Measurements from ENCODE around the gene ST3GAL4.

- TF ChIP-seq, protein P1, sequence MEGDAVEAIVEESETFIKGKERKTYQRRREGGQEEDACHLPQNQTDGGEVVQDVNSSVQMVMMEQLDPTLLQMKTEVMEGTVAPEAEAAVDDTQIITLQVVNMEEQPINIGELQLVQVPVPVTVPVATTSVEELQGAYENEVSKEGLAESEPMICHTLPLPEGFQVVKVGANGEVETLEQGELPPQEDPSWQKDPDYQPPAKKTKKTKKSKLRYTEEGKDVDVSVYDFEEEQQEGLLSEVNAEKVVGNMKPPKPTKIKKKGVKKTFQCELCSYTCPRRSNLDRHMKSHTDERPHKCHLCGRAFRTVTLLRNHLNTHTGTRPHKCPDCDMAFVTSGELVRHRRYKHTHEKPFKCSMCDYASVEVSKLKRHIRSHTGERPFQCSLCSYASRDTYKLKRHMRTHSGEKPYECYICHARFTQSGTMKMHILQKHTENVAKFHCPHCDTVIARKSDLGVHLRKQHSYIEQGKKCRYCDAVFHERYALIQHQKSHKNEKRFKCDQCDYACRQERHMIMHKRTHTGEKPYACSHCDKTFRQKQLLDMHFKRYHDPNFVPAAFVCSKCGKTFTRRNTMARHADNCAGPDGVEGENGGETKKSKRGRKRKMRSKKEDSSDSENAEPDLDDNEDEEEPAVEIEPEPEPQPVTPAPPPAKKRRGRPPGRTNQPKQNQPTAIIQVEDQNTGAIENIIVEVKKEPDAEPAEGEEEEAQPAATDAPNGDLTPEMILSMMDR (IDR thresholded peaks at IDR 0.05), result no peak
- TF ChIP-seq, protein P2, sequence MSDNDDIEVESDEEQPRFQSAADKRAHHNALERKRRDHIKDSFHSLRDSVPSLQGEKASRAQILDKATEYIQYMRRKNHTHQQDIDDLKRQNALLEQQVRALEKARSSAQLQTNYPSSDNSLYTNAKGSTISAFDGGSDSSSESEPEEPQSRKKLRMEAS (IDR thresholded peaks at IDR 0.05), result no peak
- TF ChIP-seq POLR2A (IDR thresholded peaks at IDR 0.05; ENCODE audit: low read length) (no peak), NPAS2 (CRISPR knock-in tag; IDR thresholded peaks at IDR 0.05; ENCODE audit: borderline replicate concordance) (no peak), JUN (IDR thresholded peaks at IDR 0.05) (no peak), REST (IDR thresholded peaks at IDR 0.05) (no peak), PBX3 (IDR thresholded peaks at IDR 0.05) (no peak), PHF8 (IDR thresholded peaks at IDR 0.05; ENCODE audit: borderline replicate concordance, low read depth) (no peak), CHD4 (IDR thresholded peaks at IDR 0.05; ENCODE audit: borderline replicate concordance) (no peak), ESRRA (IDR thresholded peaks at IDR 0.05; ENCODE audit: borderline replicate concordance, low read length) (no peak), SREBF2 (IDR thresholded peaks at IDR 0.05) (no peak)
- TF ChIP-seq, protein P3, sequence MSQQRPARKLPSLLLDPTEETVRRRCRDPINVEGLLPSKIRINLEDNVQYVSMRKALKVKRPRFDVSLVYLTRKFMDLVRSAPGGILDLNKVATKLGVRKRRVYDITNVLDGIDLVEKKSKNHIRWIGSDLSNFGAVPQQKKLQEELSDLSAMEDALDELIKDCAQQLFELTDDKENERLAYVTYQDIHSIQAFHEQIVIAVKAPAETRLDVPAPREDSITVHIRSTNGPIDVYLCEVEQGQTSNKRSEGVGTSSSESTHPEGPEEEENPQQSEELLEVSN (IDR thresholded peaks at IDR 0.05; ENCODE audit: borderline replicate concordance, low read depth), result no peak
Measured at GRCh38 chr11:126345759-126346585, 9.5 kb upstream of the ST3GAL4 start.

All from A549 (cell line).